ENCODE data around the gene RPS6KA1. TPM values are rescaled to one million over a fixed set of nuclear protein-coding genes. Genes with fewer than 3 reads are reported as not detected.

RPS6KA1 gene
- total and polyA plus RNA-seq, 11 donors, result 1.1 to 24.4 (median 3.5) TPM

GRCh38 chr1:26581287-26581651 is 51.7 kb downstream of the RPS6KA1 start:
- TF ChIP-seq CTCF (IDR thresholded peaks at IDR 0.05), result no peak
- TF ChIP-seq POLR2A (IDR thresholded peaks at IDR 0.05), result no peak
- H3K9me3 ChIP-seq, result no peaks in the 10 kb centered on the region
- H3K4me1 ChIP-seq, result peaks cover 0 to 25% (median 0%) of the 10 kb centered on the region in 12 donors
- no peak for DNase-seq
- peaks cover 0 to 6% (median 0%) of the 10 kb centered on the region in 9 donors for H3K27me3 ChIP-seq
- H3K27ac ChIP-seq, result no peak overlapping the region
- no peaks in the 10 kb centered on the region for H3K36me3 ChIP-seq
- no peak overlapping the region for H3K4me3 ChIP-seq
- 80 to 89% (median 86%) methylated on average over 7 of the region's 7 CpGs for WGBS, 4 donors
- no peak for ATAC-seq
- intact Hi-C loops (cut with DNase I), result loop anchor here in 1 of 10 donors (10.0 kb wide), 1 partner anchor 76 kb away; no protein-coding TSS in a partner anchor

DNA sequence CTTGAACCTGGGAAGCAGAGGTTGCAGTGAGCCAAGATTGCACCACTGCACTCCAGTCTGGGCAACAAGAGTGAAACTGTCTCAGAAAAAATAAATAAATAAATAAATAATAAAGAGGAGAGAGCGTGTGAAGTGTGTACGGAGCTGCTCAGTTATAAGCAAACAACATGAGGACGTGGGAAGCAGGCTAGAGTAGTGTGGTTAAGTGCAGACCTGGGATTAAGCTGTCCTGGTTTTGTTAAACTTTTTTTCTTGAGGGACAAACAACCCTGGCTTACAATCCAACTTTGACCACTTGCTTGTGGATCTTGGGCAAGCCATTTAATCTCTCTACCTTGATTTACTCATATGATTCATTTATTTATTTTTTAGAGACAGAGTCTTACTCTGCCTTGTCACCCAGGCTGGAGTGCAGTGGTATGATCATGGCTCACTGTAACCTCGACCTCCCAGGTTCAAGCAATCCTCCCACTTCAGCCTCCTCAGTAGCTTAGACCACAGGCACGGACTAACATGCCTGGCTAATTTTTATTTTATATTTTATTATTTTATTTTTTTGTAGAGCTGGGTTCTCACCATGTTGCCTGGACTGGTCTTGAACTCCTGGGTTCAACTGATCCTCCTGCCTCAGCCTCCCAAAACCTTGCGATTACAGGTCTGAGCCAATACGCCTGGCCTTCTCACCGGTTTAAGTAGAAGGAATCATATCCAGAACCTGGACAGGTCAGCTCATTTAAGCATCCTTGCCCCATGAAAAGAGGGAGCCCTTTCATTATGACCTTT is 52.7 kb downstream of the RPS6KA1 start:
- Histone ChIP-seq H3K27me3 (peaks cover 0 to 6% (median 0%) of the 10 kb centered on the region in 9 donors), H3K27ac (peak overlapping the region in 1 of 12 donors; percentile 37), H3K9me3 (no peaks in the 10 kb centered on the region), H3K36me3 (no peaks in the 10 kb centered on the region), H3K4me1 (peaks cover 0 to 25% (median 0%) of the 10 kb centered on the region in 12 donors), H3K4me3 (no peak overlapping the region)
- no peak for TF ChIP-seq CTCF (IDR thresholded peaks at IDR 0.05)
- no peak for TF ChIP-seq POLR2A (IDR thresholded peaks at IDR 0.05)
- WGBS, 4 donors, result 85 to 90% (median 89%) methylated on average over 8 of the region's 8 CpGs
- ATAC-seq (no peak), DNase-seq (no peak)
- intact Hi-C loops (cut with DNase I), result loop anchor here in 1 of 10 donors (10.0 kb wide), 1 partner anchor 77 kb away; no protein-coding TSS in a partner anchor

DNA sequence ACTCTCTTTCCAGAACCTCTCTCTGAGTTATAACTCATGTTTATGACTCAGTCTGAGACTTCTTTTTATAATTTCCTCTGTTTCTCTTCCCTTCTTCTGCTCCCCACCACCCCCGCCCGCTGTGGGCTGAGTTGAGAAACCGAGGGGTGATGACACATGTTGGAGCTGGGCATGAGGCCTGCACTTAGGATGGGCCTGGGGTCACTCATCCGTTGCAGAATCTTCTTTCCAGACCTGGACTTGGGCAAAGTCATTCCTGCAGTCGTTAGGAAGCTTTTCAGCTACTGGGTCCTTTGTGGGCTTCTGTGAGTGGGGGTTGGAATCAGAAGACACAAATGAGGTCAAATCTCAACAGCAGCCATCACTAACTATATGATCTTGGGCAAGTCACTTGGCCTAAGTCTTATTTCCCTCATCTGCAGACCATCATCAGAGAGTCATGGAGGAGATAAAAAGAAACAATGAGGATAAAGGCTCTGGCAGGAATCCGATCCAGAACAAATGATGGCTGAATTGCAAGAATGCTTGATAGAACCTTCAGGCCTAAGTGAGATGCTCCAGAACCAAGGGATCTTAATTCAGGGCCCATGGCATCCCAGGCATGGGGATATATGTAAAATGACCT is 53.4 kb downstream of the RPS6KA1 start:
- Histone ChIP-seq H3K4me1 (peaks cover 0 to 25% (median 0%) of the 10 kb centered on the region in 12 donors), H3K4me3 (no peak overlapping the region), H3K36me3 (no peaks in the 10 kb centered on the region), H3K27ac (peak overlapping the region in 1 of 12 donors; percentile 37), H3K27me3 (peaks cover 0 to 6% (median 0%) of the 10 kb centered on the region in 9 donors), H3K9me3 (peaks cover 0 to 3% (median 0%) of the 10 kb centered on the region in 12 donors)
- DNase-seq (peak in 1 of 5 donors; percentile 37), ATAC-seq (peak in 2 of 4 donors; percentile 31 to 62)
- TF ChIP-seq CTCF (IDR thresholded peaks at IDR 0.05) (no peak), POLR2A (IDR thresholded peaks at IDR 0.05) (no peak)
- WGBS, 4 donors, result 73 to 83% (median 77%) methylated on average over 6 of the region's 6 CpGs
- intact Hi-C loops (cut with DNase I), result loop anchor here in 1 of 10 donors (10.0 kb wide), 1 partner anchor 78 kb away; no protein-coding TSS in a partner anchor
